GM21515 (cell line): ENCODE measurements around the gene PWWP2A.

Experiments
- ATAC-seq: cut with Tn5 transposase; IDR thresholded peaks from one replicate; pipeline ENCODE4 v1.9.1; 2021; ENCODE audit not compliant: unreplicated experiment

PWWP2A gene

GRCh38 chr5:160133918-160134304 lies 14.7 kb upstream of the PWWP2A start:
- no peak for ATAC-seq

- ATAC-seq = no peak
Observed at GRCh38 chr5:160133071-160133917, 14.0 kb upstream of the PWWP2A start.

DNA sequence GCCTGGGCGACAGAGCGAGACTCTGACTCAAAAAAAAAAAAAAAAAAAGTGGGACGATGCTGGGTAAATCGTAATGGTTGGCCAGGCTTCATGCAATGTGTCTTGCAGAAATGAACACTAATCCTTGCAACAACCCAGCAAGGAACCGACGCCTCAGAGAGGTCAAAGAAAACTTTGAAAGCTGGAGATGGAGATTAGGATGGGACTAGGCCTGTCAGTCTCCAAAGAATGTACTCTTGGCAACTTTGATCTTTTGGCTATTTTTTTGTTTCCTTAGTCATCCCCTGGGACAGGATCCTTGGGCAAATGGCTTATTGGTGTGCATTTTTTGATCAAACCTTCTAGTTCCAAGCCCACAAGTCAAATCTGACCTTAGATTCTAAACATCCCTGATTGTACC lies 10.6 kb upstream of the PWWP2A start:
- ATAC-seq = no peak

DNA sequence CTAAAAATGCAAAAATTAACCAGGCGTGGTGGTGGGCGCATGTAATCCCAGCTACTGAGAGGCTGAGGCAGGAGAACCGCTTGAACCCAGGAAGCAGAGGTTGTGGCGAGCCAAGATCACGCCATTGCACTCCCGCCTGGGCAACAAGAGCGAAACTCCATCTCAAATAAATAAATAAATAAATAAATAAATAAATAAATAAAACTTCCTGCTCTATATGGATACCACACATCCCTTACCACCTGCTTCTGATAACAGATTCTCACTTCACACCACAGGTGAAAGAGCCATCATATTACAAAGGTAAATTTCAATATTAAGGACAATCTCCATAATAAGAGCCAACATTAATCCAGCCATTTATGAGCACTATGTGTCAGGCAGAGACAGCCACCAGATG lies 9.4 kb upstream of the PWWP2A start:
- no peak for ATAC-seq

- peak; percentile 4 for ATAC-seq
Observed at GRCh38 chr5:160119905-160120266, 636 bp upstream of the PWWP2A start.

GRCh38 chr5:160118349-160119141 lies 705 bp downstream of the PWWP2A start:
- ATAC-seq = peak; percentile 21

DNA sequence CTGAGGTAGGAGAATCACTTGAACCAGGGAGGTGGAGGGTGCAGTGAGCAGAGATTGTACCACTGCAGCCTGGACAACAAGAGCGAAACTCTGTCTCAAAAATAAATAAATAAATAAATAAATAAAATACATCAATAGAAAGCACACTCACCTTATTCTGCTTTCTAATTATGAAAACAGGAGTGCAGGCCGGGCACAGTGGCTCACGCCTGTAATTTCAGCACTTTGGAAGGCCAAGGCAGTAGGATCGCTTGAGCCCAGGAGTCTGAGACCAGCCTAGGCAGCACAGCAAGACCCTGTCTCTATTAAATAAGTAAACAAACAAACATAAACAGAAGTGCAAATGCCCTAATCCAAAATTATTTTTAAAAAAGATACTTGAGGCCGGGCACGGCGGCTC lies 2.3 kb downstream of the PWWP2A start:
- ATAC-seq = no peak

GRCh38 chr5:160108124-160108523 lies 11.1 kb downstream of the PWWP2A start:
- no peak for ATAC-seq

- peak; percentile 86 for ATAC-seq
Observed at GRCh38 chr5:160105686-160106360, 13.4 kb downstream of the PWWP2A start.

GRCh38 chr5:160097991-160098390 lies 21.3 kb downstream of the PWWP2A start:
- ATAC-seq = no peak

DNA sequence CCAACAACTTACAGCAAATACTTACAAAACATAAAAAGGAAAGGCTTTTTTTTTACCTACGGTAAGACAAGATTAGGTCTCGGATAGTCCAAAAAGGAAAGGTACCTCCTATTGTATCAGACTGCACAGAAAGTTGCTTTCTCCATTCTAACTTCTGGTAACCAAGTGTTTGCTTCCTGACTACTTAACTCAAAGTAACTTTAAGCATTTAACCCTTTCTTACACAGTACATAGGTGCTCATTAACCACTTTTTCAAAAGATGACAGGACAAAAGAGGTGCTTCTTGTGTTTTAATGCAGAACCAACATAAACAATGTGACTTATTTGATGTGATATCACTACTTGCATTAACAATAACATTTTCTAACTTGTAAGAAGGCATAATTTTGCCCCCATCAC lies 23.1 kb downstream of the PWWP2A start:
- no peak for ATAC-seq

DNA sequence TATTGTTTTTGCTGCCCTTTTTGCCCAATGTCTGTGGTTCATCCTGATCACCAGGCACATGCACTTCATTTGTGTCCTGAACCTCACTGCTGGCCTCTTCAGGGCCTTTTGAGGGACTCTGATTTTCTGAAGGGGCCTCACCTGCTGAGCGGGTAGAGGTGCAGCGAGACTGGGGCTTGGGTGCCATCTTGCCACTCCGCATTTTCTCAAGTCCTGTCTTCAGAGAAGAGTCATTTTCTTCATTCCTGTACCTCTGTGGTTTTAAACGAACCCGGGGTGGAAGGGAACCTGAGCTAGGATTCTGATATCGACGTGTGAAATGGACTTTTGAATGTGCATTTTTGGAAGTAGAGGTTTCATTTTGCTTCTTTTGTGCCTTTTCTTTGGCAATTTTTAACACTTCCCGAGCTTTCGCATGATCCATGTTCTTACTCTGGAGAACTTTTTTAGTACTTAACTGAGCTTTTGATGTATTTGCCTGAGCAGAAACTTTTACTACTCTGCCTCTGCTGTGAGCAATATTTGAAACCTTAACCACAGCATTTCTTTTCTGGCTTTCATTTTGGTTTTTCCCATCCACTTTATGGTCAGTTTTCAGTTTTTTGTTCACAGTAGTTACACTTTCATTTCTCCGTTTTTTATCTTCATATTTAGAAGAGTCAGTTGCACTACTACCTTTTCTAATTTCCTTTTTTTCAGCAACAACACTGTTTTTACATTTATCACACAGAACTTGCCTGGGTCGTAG lies 26.1 kb downstream of the PWWP2A start:
- peak; percentile 76 for ATAC-seq

DNA sequence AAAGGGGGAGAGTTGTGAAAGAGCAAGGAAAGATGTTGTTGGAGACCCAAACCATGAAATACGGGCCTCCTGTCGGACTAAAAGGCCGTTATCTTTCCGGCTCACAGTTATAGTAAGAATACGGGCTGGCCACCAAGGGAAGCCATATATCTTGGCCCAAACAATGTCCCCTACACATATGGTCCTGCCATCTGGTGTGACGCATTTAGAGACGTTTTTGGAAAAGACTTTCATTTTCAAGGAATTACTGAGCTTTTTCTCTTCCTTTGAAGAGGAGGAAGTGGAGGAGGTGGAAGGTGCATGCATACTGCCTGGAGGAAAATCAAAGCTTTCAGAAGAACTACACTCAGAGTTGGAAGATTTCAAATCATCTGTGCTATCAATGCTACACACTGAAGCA lies 26.7 kb downstream of the PWWP2A start:
- ATAC-seq = no peak

DNA sequence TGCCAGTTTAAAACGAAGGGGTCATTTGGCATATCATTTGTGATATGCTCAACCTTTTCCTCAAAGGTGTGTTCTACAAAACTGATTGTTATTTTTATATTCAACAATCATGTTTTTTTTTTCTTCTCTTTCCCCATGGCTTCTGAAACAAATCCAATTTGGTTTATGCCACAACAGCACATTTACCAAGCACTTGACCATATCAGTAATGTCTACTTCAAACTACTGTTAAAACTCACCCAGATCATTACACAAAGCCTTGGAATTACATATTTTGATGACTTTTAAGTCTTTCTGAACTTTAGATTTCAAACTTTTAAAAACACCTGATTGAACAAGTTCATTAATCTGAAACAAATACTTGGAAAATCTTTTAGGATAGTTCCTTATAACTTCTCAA lies 29.2 kb downstream of the PWWP2A start:
- no peak for ATAC-seq

GRCh38 chr5:160089531-160089930 lies 29.7 kb downstream of the PWWP2A start:
- ATAC-seq = no peak

GRCh38 chr5:160088805-160089204 lies 30.4 kb downstream of the PWWP2A start:
- ATAC-seq = no peak

DNA sequence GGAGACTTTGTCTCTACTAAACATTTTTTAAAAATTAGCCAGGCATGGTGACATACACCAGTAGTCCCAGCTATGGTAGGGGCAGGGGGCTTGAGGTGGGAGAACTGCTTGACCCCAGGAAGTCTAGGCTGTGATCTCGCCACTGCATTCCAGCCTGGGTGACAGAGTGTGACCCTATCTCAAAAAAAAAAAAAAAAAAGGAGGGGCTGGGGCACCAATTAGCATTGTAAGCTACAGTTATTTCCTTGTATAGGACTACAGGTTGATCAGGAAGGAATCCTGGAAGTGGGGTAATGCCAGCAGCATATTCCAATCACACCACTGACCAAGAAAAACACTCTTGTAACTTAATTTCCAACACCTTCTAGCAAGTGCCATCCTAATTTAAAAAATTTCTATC lies 32.1 kb downstream of the PWWP2A start:
- ATAC-seq = no peak

- no peak for ATAC-seq
Observed at GRCh38 chr5:160084144-160084543, 35.1 kb downstream of the PWWP2A start.

DNA sequence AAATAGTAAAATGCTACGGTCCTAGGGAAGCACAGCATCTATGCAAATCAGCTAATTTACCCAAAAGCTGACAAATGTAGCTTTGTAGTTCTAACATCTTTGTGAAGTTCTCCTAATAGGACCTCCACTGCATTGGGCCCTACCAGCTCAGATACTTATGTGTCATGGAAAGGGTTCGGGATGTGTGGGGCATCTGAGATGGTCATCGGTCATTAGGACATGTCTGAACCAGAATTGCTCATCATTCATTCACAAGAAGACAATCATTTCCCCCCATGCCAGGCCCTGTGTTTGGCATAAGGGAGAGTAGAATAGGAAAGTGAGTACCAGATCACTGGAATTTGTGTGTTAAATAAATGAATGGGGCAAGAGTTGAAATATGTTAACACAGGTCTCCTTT lies 35.7 kb downstream of the PWWP2A start:
- no peak for ATAC-seq

GRCh38 chr5:160082614-160083500 lies 36.4 kb downstream of the PWWP2A start:
- no peak for ATAC-seq
